ENCODE results near the gene MUL1.
"Not testable (repeated sequence)": the region's sequence is repeated elsewhere in the genome, so short reads cannot be mapped to it uniquely, and the experiment has no call there.

The MUL1 gene, protein sequence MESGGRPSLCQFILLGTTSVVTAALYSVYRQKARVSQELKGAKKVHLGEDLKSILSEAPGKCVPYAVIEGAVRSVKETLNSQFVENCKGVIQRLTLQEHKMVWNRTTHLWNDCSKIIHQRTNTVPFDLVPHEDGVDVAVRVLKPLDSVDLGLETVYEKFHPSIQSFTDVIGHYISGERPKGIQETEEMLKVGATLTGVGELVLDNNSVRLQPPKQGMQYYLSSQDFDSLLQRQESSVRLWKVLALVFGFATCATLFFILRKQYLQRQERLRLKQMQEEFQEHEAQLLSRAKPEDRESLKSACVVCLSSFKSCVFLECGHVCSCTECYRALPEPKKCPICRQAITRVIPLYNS

DNA sequence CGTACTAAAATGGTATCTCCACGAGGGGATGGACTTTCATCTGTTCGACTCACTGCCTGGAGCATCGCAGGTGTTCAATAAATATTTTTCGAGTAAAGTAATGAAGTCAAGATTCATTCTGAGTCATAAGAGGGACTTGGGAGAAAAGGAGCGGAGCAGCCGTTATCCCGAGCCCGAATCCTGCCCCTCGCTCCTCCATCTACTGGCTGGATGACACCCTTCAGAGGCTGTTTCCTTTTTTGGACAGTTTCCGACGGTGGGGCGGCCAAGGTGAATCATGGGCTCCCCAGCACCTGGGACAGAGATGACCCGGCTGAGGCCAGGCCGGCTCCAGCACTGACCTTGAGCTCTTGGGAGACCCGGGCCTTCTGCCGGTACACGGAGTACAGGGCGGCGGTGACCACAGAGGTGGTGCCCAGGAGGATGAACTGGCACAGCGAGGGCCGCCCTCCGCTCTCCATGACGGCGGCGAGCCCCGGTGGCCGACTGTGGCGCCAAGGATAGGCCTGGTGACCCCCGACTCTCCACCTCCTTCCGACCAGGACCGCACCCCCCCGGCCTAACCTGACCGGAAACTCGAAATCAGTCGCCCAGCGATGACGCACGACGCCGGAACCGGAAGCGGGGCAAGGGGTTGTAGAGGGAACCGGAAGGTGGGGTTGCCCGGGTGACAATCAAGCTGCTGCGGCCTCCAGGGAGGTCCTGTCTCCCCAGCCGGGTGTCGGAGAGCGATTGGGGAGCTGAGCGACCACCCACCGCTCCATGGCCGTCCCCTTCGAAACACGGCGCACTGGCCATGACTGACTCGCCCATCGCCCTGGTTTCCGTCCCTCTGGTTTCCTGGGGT is at the start of gene MUL1:
Gene MUL1, minus strand, starts transcription at position 588 of the 847 bp plus-strand sequence. Its CDS starts 127 bp downstream, at position 461.
- peak; percentile 94 for DNase-seq

DNA sequence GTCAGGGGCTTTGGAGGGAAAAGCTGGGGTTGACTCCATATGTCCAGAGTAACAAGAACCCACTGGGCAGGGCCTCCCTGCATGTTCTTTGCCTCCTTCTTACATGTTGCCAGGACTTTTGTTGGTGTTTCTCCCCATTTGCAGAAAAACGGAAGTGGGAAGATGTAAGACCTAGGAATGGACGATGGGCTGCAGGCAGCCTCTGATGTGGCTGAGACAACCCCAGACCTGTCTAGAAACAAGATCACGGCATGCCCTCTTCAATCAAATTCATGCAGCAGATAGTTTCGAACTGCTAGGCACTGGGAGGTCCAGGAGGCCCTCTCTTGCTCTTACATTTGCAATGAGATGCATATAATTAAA is 47.8 kb upstream of the MUL1 start:
- no peak for DNase-seq

DNA sequence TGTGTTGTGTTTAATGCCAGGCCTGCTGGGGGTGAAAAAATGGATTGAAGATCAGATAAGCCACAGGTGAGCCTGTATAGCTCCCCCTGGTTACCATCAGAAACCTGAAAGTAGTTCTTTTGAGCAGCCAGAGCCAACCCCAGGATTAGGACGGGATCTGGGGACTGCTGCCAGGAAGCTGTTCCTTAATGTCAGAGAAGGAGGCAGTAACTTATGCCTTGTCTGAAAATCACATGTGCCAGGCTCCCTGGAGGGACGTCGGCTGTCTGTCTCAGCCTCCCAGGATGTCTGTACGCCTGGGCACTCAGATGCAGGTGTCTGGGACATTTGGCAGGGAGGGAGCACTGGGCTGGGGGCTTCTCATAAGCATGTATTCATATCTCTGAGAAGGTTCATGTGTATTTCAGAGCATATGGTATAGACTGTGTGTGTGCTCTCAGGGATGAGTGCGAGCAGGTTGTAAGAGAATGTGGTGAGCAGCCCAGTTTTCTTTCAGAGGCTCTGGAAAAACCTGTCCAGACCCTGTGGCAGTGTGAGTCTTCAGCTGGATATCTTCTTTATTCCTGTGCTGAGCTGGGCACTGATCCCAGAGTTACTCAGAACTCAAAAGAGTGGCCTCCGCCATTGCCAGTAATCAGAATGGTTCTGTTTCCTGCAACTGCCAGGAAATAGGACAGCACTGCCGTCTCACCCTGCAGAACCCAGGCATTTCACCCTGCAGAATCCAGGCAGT is 47.2 kb upstream of the MUL1 start:
- no peak for DNase-seq

DNA sequence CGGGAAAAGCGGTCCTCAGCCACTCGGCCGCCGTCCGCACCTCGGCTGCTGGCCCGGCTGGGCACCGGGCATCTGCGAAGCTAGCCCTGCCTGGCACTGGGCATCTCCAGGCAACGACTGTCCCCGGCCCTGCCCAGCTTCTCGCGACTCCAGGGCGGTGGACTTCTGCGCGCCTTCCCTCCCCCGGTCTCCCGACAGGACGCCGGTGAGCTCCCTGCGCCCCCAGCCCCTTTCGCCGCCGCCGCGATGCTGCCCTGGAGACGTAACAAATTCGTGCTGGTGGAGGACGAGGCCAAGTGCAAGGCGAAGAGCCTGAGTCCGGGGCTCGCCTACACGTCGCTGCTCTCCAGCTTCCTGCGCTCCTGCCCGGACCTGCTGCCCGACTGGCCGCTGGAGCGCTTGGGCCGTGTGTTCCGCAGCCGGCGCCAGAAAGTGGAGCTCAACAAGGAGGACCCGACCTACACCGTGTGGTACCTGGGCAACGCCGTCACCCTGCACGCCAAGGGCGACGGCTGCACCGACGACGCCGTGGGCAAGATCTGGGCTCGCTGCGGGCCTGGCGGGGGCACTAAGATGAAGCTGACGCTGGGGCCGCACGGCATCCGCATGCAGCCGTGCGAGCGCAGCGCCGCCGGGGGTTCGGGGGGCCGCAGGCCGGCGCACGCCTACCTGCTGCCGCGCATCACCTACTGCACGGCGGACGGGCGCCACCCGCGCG is 44.9 kb upstream of the MUL1 start:
- DNase-seq: no peak

DNA sequence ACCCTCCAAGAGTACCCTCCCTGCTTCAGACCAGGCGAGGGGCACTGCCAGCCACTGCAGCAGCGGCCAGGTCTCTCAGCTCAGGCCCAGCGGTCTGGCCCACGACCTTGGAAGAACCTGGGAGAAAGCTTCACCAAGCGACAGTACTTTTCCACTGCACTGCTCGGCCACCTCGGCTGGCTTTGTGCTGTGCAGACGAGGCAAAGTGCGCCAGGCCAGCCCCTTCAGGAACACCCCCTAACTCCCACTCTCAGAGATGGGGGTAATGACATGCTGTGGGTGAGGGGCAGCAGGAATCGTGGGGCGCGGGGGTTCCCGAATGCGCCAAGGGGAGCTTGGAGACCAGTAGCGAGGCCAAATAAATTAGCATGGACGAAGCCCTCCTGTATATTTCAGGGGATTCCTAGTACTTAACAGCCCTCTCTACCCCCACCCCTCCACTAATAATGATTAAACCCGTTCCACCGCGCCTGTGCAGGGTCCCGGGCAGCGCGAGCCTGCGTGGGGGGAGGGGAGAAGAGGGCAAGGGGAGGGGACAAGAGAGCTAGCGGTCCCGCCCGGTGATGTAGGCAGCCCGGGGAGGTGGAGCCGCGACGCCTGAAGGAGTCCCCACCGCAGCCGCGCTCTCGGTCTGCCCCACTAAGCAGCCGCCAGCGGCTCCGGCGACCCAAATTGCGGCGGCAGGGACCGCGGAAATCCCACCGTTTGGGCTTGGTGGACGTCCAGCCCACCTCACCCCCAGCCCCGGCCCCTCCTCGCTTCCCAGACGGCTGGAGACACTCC is 44.2 kb upstream of the MUL1 start, which contains the start of gene FAM43B:
Gene FAM43B, plus strand, starts transcription at position 629 of the 783 bp plus-strand sequence. CDS start 401 bp downstream, outside the sequence.
- peak; percentile 10 for DNase-seq

DNA sequence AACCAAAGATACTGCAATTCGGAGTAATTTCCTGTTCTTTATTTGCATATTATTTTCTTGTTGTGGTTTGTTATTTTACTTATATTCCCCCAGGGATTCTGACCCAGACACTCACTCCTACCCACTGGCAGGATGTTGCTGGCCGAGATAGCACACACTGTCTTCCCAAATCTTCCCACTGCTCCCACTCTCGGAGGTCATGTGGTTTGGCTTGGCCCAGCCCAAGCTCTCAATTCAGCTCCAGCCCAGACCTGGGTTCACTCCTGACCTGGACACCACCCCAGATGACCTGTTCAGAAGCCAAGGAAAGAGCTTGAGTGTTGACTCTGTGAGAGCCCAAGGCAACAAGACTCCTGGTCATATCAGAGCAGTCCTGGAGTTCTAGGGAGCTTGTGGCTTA is 43.2 kb upstream of the MUL1 start:
- DNase-seq: no peak

DNA sequence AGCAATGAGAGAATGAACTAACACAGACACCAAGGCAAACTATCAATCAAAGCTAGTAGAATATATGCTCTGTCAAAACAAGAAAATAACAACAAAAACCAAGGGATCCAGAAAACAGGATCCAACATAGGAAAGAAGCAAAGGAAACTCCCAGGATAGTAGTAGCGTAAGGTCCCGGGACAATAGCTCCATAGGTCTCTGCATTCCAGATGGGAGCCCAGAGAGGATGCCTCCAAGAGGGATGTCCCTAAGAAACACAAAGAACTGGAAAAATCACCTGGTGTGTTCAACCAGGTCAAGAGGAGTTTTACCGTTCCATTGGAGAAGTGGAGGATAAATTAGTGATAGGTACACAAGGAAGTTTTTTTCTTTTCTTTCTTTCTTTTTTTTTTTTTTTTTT is 38.7 kb upstream of the MUL1 start:
- no peak for DNase-seq

DNA sequence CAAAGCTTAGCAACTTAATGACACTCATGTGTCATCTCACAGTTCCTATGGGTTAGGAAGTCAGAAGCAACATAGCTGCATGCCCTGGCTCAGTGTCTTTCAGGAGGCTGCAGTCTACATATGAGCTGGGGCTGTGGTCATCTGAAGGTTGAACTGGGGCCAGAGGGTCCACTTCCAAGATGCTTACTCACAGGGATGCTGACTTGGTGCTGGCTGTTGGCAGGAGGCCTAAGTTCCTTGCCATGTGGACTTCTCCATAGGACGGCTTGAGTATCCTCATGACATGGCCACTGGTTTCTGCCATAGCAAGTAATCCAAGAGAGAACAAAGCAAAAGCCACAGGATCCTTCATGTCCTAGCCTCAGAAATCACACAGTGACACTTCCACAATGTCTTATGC is 32.3 kb upstream of the MUL1 start:
- no peak for DNase-seq

DNA sequence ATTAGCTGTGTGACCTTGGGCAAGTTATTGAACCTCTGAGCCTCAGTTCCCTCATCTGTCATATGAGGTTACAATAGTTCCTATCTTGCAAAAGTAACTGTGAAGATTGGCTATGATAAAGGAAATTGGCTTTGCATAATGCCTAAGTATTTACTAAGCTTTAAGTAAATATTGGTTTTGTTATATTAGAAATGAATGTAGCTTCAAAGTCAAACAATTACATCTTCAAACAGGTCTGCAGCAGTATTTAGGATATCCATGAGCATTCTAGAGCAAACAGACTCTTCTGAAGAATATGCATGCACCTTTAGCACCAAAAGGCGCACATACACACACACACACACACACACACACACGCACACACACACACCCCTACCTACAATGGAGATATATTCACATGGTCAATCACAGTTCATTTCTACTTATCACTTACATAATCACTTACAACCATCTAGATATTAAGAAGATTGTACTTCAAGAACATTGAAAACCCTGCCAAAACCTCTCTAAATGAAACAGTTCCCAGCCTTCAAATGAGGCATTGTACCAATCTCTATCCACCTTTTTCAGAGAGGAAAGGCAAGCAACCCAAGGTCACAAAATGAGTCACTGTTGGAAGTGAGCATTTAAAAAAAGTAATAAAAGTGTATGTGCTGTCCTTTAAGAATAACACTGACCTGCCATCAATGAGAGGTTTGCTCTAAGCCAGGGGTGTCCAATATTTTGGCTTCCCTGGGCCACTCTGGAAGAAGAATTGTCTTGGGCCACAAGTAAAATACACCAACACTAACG is 31.0 kb upstream of the MUL1 start:
- DNase-seq: no peak

DNA sequence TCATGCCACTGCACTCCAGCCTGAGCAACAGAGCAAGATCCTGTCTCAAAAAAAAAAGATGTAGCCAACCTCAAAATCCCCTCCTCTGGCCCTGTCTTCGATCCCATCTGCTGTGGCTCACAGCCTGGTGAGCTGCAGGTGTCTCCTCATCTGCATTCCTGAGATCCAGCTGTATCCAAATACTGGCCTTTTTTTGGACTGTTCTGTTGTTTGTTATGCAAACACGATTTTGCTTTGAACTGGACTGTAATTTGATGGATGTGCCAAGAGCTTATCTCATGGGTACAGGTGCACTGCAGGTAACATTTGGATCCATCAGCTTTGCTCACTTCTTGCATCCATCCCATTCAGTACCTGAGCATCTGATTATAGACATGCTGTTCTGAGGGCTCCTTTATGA is 30.3 kb upstream of the MUL1 start:
- no peak for DNase-seq

DNA sequence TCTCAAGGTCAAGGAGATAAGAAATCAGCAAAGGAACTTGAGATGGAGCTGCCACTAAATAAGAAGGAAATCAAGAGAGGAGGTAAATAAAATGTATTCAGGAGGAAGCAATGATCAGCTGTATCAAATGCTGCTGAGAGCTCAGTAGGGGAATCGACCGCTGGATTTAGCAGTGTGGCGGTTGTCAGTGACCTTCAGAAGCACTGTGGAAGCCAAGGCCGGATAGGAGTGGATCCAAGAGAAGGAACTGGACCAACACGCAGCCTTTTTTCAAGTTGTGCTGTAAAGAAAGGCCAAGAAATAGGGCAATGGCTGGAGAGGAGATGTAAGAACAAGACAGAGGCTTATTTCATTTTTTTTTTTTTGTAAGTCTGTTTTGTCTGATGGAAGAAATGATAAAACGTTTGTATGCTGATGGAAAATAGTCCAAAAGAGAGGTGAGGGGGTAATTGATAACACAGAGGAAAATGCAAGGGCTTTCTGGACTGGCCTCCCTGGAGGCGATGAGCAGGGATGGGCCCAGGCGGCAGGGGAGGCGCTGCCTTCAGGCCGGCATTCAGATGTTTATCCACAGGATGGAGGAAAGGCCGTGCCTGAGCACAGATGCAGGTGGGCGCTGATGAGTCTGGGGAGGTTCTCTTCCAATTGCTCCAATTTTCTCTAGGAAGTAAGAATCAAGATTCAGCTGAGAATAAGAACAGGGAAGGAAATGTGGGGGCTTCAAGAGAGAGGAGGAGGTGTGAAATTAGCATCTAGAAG is 26.9 kb upstream of the MUL1 start:
- no peak for DNase-seq

DNA sequence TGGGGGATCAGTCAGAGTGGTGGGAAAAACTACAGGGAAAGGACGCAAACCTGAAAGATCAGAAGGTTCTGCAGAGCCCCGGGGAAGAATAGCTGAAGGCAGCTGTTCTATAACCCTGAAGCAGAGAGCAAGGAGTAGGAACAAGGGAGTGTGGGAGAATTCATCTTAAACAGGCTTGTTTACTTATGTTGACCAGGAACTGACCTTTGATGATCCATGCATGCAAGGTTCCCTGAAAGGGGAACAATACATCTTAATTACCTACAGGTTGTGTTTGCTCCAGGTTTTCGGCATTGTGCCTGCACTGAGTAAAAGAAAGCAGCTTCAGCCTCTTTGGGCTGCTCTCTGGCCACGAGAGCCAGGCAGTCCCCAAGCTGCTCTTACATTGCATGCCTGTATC is 25.7 kb upstream of the MUL1 start:
- no peak for DNase-seq

DNA sequence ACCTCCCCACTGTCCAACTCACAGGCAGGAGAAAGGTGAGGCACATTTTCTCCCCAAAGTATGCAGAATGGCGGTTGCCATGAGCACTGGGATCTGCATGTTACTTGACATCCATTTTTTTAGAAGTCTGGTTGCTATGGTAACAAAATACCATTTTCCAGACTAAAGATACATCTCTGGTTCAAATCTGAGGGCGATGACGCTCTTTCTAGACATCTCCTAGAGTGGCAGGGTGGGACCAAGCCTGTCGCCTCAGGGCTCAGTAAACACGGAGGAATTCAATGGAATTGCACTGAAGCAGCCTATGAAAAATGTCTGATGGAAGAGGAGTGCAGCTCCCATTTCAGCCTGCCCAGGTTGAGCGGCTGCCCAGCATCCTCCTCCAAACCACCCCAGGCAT is 22.9 kb upstream of the MUL1 start:
- DNase-seq: no peak

DNA sequence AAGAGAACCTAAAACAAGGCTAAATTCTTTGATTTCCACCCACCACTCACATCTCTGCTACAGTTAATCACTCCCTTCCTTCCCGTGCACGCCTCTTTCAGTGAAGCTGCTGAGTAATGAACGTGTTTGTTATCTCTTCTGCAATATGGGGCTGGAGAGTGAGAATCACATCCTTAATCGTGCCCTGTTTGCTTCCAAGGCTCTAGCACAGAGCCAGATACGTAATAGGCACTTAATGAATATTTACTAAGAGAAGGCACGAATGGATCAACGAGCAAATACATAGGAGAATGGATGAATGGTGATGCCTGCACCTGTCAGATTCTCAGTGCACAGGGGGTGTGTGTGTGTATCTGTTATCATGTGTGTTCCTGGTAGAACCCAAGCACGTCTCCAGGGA is 22.4 kb upstream of the MUL1 start:
- DNase-seq: no peak

DNA sequence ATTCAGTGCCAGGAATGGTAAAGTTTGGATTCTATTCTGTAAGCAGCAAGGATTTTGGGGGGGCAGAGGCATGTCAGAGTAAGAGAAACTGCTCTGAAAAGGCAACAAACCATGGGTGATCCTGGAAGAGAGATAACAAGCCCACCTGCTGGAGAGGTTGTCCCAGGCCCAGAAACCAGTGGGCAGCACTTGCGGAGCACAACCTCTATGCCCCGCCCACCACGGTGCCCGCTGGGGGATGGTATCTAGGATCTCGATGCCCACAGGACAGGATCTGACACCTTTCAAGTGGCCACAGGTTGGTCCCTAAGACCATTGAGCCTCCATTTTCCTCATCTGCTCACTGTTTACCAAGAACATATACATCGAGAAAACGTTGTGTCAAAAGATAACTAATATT is 20.3 kb upstream of the MUL1 start:
- DNase-seq: no peak

DNA sequence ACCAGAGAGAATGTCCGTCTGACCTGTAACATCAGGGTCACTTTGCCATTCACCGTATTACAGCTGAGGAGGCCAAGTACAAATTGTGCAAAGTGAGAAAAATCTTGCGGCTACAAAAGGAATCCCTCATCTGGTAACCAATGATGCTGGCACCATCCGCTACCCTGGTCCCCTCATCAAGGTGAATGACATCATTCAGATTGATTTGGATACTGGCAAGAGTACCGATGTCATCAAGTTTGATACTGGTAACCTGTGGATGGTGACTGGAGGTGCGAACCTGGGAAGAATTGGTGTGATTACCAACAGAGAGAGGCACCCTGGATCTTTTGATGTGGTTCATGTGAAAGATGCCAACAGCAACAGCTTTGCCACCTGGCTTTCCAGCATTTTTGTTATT is 18.3 kb upstream of the MUL1 start:
- no peak for DNase-seq

DNA sequence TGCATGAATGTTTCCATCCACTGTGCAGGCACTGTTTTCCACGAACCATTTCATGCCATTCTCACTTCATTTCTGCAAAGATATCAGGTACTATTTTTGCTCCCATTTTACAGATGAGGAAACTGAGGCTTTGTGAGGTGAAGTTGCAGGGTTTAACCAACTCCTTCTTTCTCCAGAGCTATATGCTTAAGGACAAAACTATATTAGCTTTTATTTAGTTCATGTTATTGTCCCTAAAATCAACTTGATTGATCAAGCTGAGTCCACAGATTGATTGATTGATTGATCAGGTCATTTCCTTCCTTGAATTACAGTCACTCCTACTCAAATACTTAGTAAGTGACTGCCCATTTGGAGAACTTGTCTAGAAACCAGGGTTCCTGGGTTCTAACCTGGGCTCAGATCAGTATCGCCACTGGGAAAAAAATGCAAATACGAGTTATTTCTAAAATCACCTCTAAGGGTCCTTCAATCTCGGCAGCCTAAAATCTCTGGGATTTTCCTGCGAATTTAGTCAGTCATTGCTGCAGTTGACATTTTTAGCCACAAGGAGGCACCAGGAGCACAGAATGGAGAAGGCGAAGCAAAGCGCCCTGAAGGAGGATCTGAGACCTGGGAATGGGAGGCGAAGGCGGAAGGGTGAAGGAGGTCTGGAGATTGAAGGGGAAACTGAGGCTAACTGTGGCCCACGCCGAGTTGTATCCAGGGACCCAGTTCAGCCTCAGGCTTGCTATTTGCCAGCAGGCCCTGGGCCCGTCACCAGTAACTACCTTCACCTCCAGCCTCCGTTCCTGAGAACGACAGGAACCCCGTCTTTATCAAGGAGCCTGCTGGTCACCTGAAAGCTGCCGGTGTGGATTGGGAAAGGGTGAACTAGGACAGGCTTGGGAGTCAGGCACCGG is 14.3 kb upstream of the MUL1 start:
- DNase-seq: peak; percentile 66

DNA sequence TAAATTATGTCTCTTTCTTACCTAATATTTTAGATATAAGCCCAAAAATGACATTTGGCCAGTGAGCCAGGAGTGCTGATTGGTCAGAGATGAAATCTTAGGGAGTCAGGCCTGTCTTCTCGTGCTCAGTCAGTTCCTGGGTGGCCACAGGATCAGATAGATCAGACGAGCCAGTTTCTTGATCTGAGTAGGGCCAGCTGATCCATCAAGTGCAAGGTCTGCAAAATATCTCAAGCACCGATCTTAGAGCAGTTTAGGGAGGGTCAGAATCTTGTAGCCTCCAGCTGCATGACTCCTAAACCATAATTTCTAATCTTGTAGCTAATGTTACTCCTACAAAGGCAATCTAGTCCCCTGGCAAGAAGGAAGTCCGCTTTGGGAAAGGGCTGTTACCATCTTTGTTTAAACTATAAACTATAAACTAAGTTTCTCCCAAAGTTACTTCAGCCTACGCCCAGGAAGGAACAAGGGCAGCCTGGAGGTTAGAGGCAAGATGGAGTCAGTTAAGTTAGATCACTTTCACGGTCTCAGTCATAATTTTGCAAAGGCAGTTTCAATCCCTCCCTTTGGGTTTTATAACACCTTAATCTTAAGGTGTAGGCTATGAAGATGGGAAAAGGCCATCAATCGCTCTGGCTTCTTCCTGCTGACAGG is 11.8 kb upstream of the MUL1 start:
- DNase-seq: not testable (repeated sequence)
